HG03139 (cell line): ENCODE measurements around the gene PXK.
A peak's percentile ranks its signal among the peaks of the same experiment; 100 is the strongest.
"Not testable (repeated sequence)": the region's sequence is repeated elsewhere in the genome, so short reads cannot be mapped to it uniquely, and the experiment has no call there.

Experiments used
- ATAC-seq: cut with Tn5 transposase; IDR thresholded peaks from one replicate; pipeline ENCODE4 v1.9.1; 2021; ENCODE audit not compliant: unreplicated experiment

PXK gene

GRCh38 chr3:58332575-58333188 is at the start of gene PXK:
PXK (plus strand) TSS chr3:58332892; CDS start chr3:58332989, 97 bp downstream.
- peak; percentile 85 for ATAC-seq

- no peak for ATAC-seq
These were observed 47.4 kb upstream of the PXK start for GRCh38 chr3:58285334-58285733.

- ATAC-seq: no peak
These were observed 45.3 kb upstream of the PXK start for GRCh38 chr3:58287354-58287753.

- no peak for ATAC-seq
These were observed 44.5 kb upstream of the PXK start for GRCh38 chr3:58288011-58288728.

- not testable (repeated sequence) for ATAC-seq
These were observed 43.6 kb upstream of the PXK start for GRCh38 chr3:58288964-58289613.

GRCh38 chr3:58290446-58290845 is 42.2 kb upstream of the PXK start:
- ATAC-seq: not testable (repeated sequence)

GRCh38 chr3:58291671-58292338 is 40.9 kb upstream of the PXK start:
- ATAC-seq: no peak

- ATAC-seq: no peak
These were observed 39.8 kb upstream of the PXK start for GRCh38 chr3:58292866-58293265.

- no peak for ATAC-seq
These were observed 39.2 kb upstream of the PXK start for GRCh38 chr3:58293516-58293915.

GRCh38 chr3:58296269-58296668 is 36.4 kb upstream of the PXK start:
- ATAC-seq: no peak

- ATAC-seq: no peak
These were observed 35.8 kb upstream of the PXK start for GRCh38 chr3:58296843-58297242.

- no peak for ATAC-seq
These were observed 34.5 kb upstream of the PXK start for GRCh38 chr3:58298190-58298589.

GRCh38 chr3:58299075-58299474 is 33.6 kb upstream of the PXK start:
- no peak for ATAC-seq

- ATAC-seq: no peak
These were observed 32.7 kb upstream of the PXK start for GRCh38 chr3:58299839-58300516.

- peak; percentile 81 for ATAC-seq
These were observed 26.6 kb upstream of the PXK start, which contains the start of the genes HTD2 and RPP14 for GRCh38 chr3:58305882-58306711. HTD2 (plus strand) TSS chr3:58306520; CDS start chr3:58317614, 11,094 bp downstream. RPP14 (plus strand) TSS chr3:58306245; CDS start chr3:58310330, 4,085 bp downstream.

GRCh38 chr3:58307639-58308215 is 25.0 kb upstream of the PXK start:
- ATAC-seq: no peak

- no peak for ATAC-seq
These were observed 24.0 kb upstream of the PXK start for GRCh38 chr3:58308728-58309127.

GRCh38 chr3:58317811-58318210 is 14.9 kb upstream of the PXK start:
- ATAC-seq: no peak

GRCh38 chr3:58321791-58322190 is 10.9 kb upstream of the PXK start:
- no peak for ATAC-seq

GRCh38 chr3:58322793-58323192 is 9.9 kb upstream of the PXK start:
- no peak for ATAC-seq
